GM21526 (cell line): Measurements from ENCODE around the gene KBTBD12.
"Not testable (repeated sequence)": the region's sequence is repeated elsewhere in the genome, so short reads cannot be mapped to it uniquely, and the experiment has no call there.

Source experiments
- ATAC-seq: cut with Tn5 transposase; IDR thresholded peaks from one replicate; pipeline ENCODE4 v1.9.1; 2021; ENCODE audit warnings: moderate library complexity; ENCODE audit not compliant: unreplicated experiment, low FRiP score

KBTBD12 gene

DNA sequence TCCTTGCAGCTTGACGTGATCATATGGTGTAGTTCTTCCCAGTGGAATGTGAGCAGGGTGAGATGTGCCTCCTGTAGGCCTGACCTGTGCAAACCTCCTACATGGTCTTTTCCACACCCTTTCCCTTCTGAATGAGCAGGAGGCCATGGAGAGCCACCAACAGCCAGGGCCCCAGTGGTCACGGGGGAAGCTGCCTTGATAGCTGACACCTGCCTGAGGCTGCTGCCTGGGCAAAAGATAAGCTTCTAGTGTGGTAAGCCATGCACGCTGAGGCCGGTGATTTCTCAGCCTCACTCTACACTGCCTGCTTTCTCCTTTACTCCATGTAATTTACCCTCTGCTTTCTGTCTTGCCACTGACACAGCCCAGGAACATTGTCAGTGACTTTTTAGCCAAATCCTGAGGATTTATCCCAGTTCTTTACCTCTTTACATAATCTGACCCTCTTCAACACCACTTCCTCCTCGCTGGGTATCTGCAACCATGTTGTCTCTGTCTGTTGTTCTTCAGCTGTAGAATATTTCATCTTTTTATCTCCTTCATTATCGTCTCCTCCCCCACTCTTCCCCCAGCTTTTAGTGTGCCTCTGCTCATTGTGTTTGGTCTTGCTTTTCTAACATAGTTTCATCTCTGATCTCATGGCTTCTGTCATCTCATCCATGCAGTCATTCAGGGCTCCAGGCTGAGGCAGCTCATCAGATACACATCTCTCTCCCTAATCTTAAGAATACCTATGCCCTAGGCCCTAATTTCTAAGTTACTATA is 11.2 kb upstream of the KBTBD12 start:
- ATAC-seq = no peak

DNA sequence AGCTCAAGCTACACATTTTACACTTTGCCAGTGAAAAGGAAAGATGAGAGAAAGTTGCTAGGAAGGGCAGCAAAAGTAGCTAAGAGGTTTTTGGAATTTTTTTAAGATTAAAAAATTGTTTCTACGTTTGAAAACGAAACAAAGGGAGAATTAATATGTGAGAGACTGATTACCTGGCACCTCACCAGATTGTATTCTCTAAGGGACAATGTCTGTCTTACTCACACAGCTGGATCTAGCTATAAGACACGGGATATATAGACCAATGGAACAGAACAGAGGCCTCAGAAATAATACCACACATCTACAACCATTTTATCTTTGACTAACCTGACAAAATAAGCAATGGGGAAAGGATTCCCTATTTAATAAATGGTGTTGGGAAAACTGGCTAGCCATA is 9.5 kb upstream of the KBTBD12 start:
- ATAC-seq = no peak

DNA sequence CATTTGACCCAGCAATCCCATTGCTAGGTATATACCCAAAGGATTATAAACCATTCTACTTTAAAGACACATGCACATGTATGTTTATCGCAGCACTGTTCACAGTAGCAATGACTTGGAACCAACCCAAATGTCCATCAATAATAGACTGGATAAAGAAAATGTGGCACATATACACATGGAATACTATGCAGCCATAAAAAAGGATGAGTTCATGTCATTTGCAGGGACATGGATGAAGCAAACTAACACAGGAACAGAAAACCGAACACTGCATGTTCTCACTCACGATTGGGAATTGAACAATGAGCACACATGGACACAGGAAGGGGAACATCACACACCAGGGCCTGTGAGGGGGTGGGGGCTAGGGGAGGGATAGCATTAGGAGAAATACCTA is 8.4 kb upstream of the KBTBD12 start:
- ATAC-seq = not testable (repeated sequence)

DNA sequence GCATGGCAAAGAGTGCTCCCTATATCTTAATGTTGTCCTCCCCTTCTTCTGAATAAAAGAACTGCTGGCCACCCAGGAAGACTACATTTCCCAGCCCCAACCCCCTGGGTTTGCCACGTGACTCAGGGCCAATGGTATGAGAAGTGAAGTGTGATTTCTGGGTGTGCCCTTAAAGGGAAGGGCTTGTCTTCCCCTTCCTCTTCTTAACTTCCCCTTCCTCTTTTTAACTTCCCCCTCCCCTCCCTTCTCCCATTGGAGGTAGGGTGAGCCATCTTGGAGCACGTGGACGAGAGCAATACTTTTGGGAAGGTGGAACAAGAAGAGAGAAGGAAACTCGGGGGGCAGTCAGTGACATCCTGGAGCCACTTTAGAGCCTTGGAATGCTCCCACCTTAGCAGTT is 6.8 kb upstream of the KBTBD12 start:
- ATAC-seq = no peak

DNA sequence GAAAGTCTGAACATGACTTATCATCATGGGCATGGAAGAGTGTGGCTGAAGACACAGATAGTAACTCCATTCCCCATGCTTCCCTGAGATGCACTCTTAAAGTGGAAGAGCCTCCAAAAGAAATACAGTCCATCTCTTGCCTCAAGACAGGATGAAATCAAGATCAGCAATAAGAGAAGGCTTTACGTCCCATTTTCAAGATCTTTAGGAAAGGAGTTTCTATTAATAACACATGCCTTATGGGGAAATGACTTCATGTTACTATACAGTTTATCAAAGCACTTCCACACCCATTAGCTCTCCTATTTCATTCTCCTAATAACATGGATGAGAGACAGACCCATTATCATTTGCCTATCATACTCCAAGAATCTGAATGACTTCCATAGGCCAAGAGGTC is 6.1 kb upstream of the KBTBD12 start:
- no peak for ATAC-seq

DNA sequence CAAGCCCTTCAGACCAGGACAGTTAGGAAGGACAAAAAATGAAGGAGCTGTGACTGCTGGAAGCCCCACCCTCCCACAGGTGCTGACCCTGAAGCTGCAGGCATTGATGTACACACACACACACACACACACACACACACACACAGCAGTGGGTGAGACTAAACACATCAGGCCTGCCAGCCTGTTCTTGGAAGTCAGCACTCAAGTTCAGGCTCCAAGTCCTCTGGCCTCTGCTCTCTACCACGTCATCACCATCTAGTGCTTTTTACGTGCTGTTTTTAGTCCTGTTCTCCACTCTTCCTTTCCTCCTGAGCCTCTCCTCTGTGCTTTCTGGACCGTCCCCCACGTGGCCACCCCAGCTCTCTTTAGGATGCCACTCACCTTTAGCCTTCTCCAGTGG is 5.4 kb upstream of the KBTBD12 start:
- ATAC-seq = no peak

DNA sequence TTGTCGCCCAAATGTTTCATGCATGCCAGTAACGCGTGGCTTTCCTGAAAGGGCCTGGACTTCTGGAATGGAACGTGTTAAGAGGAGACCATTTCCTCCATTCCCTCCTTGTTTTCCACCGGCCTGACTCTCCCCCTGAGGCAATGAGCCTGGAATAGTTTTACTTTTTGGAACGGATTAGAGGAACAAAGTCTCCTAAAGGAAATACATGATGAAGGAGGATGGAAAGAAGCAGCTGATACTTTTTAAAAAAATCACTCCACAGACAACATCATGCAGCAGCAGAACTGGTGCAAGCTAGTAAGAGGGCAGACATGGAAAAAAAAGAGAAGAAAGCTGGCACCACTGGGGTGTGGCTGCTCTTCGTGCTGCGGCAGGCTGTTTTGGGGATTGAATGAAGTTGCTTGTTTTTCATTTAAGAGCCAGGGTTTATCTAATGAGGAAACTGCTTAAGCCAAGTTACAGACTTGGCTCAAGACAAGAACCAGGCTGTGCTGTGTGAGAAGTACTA is 3.6 kb upstream of the KBTBD12 start:
- no peak for ATAC-seq

DNA sequence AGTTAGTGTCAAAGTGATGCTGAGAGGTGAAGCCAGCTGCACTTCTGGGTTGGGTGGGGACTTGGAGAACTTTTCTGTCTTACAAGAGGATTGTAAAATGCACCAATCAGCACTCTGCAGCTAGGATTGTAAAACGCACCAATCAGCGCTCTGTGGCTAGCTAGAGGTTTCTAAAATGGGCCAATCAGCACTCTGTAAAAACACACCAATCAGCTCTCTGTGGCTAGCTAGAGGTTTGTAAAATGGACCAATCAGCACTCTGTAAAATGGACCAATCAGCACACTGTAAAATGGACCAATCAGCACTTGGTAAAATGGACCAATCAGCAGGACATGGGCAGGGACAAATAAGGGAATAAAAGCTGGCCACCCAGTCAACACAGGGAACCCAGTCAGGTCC is 1.2 kb upstream of the KBTBD12 start:
- ATAC-seq = not testable (repeated sequence)

DNA sequence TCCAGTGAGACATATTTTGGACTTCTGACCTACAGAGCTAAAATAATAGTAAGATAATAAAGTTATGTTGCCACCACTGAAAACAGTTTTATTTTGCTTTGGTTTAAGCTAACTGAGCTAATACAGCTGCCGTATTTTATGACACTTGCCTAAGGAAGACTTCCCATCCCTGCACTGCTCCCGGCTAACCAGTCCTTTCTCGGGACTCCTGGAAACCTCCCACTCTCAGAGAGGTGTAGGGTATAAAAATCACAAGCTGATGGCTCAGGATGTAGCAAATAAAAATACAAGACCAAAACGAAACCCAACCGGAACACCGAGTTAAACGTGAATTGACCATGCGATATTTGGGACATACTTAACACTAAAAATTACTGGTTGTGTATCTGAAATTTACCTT is 448 bp upstream of the KBTBD12 start:
- no peak for ATAC-seq

DNA sequence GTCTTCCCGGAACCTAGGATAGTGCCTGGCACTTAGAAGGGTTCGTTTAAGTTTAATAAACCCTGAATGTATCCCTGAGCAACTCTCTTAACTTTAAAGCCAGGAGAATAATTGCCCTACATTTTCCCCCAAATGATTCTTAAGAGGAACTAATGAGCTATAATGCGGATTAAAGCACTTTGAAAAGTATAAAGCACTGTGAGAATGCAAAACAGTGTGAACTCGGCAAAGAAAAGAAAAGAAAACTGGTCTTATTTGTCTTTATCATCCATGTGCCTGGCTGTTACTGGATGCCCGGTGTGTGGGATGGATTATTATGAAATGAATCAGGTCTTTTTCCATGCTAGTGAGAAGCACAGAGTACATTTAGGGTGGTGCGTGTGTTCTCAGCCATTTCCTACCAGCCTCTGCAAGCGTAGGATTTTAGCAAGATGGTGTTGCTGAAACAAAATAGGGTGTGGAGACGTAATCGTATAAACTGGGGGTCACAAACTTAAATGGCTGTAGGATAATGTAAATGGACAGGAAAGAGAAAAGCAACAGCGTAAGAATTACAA is 983 bp downstream of the KBTBD12 start:
- no peak for ATAC-seq

DNA sequence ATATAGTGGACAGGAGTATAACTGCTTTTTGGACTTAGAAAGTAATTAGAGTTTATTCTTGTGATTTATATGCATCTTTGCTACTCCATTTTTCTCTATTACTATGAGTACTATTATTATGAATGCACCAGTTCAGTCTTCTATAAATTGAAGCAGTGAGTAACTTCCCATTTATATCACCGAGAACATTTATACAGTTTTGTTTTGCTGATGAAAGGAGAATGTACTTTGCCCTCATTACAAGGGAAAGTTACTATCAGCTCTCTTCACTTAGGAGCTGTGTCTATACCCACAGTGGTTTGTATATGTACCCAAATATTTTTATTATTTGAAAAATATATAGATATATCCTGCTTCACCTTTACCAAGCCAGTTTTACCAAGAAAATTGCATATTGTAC is 5.7 kb downstream of the KBTBD12 start:
- ATAC-seq = no peak

DNA sequence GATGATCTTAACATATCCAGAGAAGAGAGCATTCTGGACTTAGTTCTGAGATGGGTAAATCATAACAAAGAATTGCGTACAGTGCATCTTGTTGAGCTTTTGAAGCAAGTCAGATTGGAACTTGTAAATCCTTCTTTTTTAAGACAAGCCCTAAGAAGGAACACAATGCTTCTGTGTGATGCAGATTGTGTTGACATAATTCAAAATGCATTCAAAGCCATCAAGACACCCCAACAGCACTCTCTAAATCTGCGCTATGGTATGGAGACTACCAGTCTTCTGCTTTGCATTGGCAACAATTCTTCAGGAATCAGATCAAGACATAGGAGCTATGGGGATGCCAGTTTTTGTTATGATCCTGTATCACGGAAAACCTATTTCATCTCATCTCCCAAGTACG is 8.6 kb downstream of the KBTBD12 start:
- no peak for ATAC-seq

GRCh38 chr3:127925384-127925783 is 10.4 kb downstream of the KBTBD12 start:
- no peak for ATAC-seq

DNA sequence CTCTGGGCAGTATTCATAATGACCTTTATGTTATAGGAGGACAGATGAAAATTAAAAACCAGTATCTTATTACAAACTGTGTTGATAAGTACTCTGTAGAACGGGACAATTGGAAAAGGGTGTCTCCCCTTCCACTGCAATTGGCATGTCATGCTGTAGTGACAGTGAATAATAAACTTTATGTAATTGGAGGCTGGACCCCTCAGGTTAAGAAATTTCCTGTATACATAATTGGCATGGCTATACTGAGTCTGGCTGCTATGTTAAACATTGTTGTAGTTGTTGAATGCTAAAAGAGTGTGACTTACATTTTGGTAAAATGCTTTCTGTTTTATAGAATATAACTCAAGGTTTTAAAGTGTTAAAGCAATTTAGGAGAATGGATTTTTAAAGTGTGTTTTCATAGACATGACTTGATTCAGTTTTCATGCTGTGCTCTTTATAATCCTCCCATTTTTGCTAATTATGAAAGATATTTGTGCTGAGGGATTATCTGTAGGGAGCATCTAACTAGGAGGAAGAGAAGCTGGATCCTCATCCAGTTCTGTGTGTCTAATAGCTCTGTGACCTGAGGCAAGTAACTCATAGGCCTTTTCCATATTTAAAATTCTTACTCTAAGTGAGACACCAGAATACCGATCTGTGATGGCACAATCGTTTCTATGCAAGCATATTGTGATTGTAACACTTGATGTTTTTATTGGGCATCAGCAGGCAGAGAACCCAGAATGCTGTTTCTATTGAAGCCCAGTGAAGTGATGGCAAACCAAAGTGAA is 13.0 kb downstream of the KBTBD12 start:
- no peak for ATAC-seq

GRCh38 chr3:127929818-127930413 is 14.9 kb downstream of the KBTBD12 start:
- no peak for ATAC-seq

- ATAC-seq = no peak
Observed at GRCh38 chr3:127933396-127933795, 18.4 kb downstream of the KBTBD12 start.

- no peak for ATAC-seq
Observed at GRCh38 chr3:127938800-127939199, 23.8 kb downstream of the KBTBD12 start.

DNA sequence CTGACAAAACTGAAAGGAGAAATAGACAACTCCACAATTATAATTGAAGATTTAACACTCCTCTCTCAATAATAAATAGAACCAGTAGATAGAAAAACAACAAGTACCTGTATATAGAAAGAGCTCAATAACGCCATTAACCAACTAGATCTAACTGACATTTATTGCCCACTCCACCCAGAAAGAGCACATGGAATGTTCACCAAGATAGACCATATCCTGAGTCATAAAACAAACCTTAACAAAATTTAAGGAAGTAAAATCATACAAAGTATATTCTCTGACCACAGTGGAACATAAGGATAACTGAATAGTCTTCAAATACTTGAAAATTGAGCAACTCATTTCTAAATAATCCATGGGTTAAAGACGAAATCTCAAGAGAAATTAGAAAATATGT is 25.1 kb downstream of the KBTBD12 start:
- no peak for ATAC-seq

- ATAC-seq = no peak
Observed at GRCh38 chr3:127942613-127943012, 27.6 kb downstream of the KBTBD12 start.

- ATAC-seq = no peak
Observed at GRCh38 chr3:127948211-127948610, 33.2 kb downstream of the KBTBD12 start.

- ATAC-seq = no peak
Observed at GRCh38 chr3:127949446-127950055, 34.5 kb downstream of the KBTBD12 start.
